GM12878 (cell line): ENCODE results near the gene PLA2G2C. TPM values are rescaled to one million over a fixed set of nuclear protein-coding genes. Genes with fewer than 3 reads are reported as not detected.

Source experiments
- ATAC-seq: fragments of 200-7000 bp; cut with Tn5 transposase; 3 replicates; pipeline ENCODE4 v1.9.1; 2020; ENCODE audit warnings: mild to moderate bottlenecking, moderate library complexity
- BruUV-seq: library from RNA; stranded (reverse); fragments of 400-500 nt; replicated peaks from 2 replicates; lab custom pipeline; 2021; lab: Mats Ljungman, UMichigan
- CTCF ChIA-PET: fragments of 300-600 bp; sonication (Branson Sonifier 250); formaldehyde crosslinking; extraction: SDS; loops from one replicate; lab custom pipeline; 2021; ENCODE audit warnings: inconsistent platforms; lab: Yijun Ruan, JAX
- POLR2A ChIA-PET: fragments of 350-600 bp; formaldehyde crosslinking; extraction: SDS; loops from one replicate; lab custom pipeline; 2021; ENCODE audit warnings: inconsistent platforms; lab: Charles Lee
- RAD21 ChIA-PET: fragments of 300-600 bp; sonication (Branson Sonifier 250); formaldehyde crosslinking; loops from one replicate; lab custom pipeline; 2023; ENCODE audit warnings: antibody characterized with exemption; ENCODE audit not compliant: unreplicated experiment; lab: Charles Lee
- SMC1A ChIA-PET: fragments of 300-600 bp; sonication (Branson Sonifier 250); formaldehyde crosslinking; loops from one replicate; lab custom pipeline; 2023; ENCODE audit not compliant: unreplicated experiment, uncharacterized antibody; lab: Charles Lee
- DNase-seq: peaks from one replicate; pipeline ENCODE4 v3.0.0-alpha.2; 2011; ENCODE audit warnings: low read depth, low spot score
- FAIRE-seq: peaks from 3 replicates; lab custom pipeline; 2011; peaks lifted over from hg19 to GRCh38; lab: Jason Lieb, UNC
- H2AFZ ChIP-seq: 2 replicates; pipeline ENCODE4 v1.6.0; 2011; ENCODE audit warnings: low read depth, low read length, control low read depth; ENCODE audit not compliant: control insufficient read depth
- H3K27ac ChIP-seq: 2 replicates; pipeline ENCODE4 v1.5.1; 2011; ENCODE audit warnings: control low read depth; ENCODE audit not compliant: control insufficient read depth, insufficient read depth
- H3K27me3 ChIP-seq, 2 experiments: replicated peaks in 1 of 2; 2 replicates each; pipeline versions ENCODE4 v1.6.0 to v1.6.1; 2011; ENCODE audit warnings: low read length in 1 of 2; ENCODE audit not compliant: control insufficient read depth in 2 of 2, insufficient read depth in 2 of 2
- H3K36me3 ChIP-seq, 2 experiments: 2 replicates each; pipeline ENCODE4 v1.5.1; 2011; ENCODE audit warnings: low read length in 1 of 2; ENCODE audit not compliant: control insufficient read depth in 2 of 2, insufficient read depth in 2 of 2
- H3K4me1 ChIP-seq: 2 replicates; pipeline ENCODE4 v1.6.1; 2011; ENCODE audit warnings: mild to moderate bottlenecking, low read length, moderate library complexity, mixed read lengths; ENCODE audit not compliant: control insufficient read depth, insufficient read depth
- H3K4me2 ChIP-seq: 2 replicates; pipeline ENCODE4 v1.6.0; 2011; ENCODE audit warnings: control low read depth; ENCODE audit not compliant: control insufficient read depth, insufficient read depth
- H3K4me3 ChIP-seq: fragments of 200-600 bp; sonication (generic); 2 replicates; pipeline ENCODE4 v1.5.1; 2016
- H3K79me2 ChIP-seq: 2 replicates; pipeline ENCODE4 v1.6.0; 2011; ENCODE audit warnings: low read length; ENCODE audit not compliant: control insufficient read depth, insufficient read depth
- H3K9ac ChIP-seq: 2 replicates; pipeline ENCODE4 v1.8.0; 2011; ENCODE audit warnings: low read length, control low read depth, mixed read lengths; ENCODE audit not compliant: control insufficient read depth, insufficient read depth
- H3K9me3 ChIP-seq: replicated peaks from 3 replicates; pipeline ENCODE4 v1.5.1; 2011; ENCODE audit warnings: mild to moderate bottlenecking, low read length; ENCODE audit not compliant: control insufficient read depth, insufficient read depth
- H4K20me1 ChIP-seq: 2 replicates; pipeline ENCODE4 v1.6.0; 2011; ENCODE audit not compliant: control insufficient read depth, insufficient read depth
- ASH2L ChIP-seq: fragments of 300-600, 200-600 bp; sonication (generic); IDR thresholded peaks from 2 replicates; pipeline ENCODE4 v1.6.1; 2017; ENCODE audit warnings: low read depth, mild to moderate bottlenecking, borderline replicate concordance
- CEBPZ ChIP-seq: fragments of 150-350 bp; IDR thresholded peaks from 2 replicates; pipeline ENCODE4 v1.6.1; 2016; ENCODE audit warnings: low read depth, low read length
- CHD2 ChIP-seq: IDR thresholded peaks from 2 replicates; pipeline ENCODE4 v1.6.1; 2011; ENCODE audit warnings: low read depth, low read length, improper control_type of control experiment, borderline replicate concordance
- ESRRA ChIP-seq: IDR thresholded peaks from 2 replicates; pipeline ENCODE4 v1.6.1; 2012; ENCODE audit warnings: mild to moderate bottlenecking, low read length, improper control_type of control experiment
- IKZF1 ChIP-seq: fragments of 450-650 bp; conservative IDR thresholded peaks from 2 replicates; pipeline ENCODE4 v1.6.1; 2017; ENCODE audit warnings: antibody characterized with exemption, mild to moderate bottlenecking
- IKZF2 ChIP-seq, 2 experiments: fragments of 450-650 bp; IDR thresholded peaks; 2 replicates each; pipeline ENCODE4 v1.6.1; 2017; ENCODE audit warnings: mild to moderate bottlenecking in 2 of 2, moderate library complexity in 2 of 2
- PAX5 ChIP-seq: IDR thresholded peaks from 2 replicates; pipeline ENCODE4 v1.6.1; 2011; ENCODE audit warnings: low read depth, low read length, borderline replicate concordance
- POLR2AphosphoS2 ChIP-seq: IDR thresholded peaks from 2 replicates; pipeline ENCODE4 v1.6.1; 2011; ENCODE audit warnings: low read depth, mild to moderate bottlenecking, low read length, improper control_type of control experiment, moderate library complexity
- REST ChIP-seq: IDR thresholded peaks from 2 replicates; pipeline ENCODE4 v1.6.1; 2012; ENCODE audit warnings: mild to moderate bottlenecking, low read depth, low read length
- RUNX3 ChIP-seq: IDR thresholded peaks from 2 replicates; pipeline ENCODE4 v1.6.1; 2012; ENCODE audit warnings: low read length, inconsistent platforms
- SRF ChIP-seq, 2 experiments: IDR thresholded peaks; 2 replicates each; pipeline ENCODE4 v1.6.1; 2011; ENCODE audit warnings: low read depth in 2 of 2, low read length in 2 of 2, mild to moderate bottlenecking in 1 of 2, moderate library complexity in 1 of 2
- WGBS: methylation state at CpG from one replicate; pipeline ENCODE4 v1.1.6; 2016; ENCODE audit warnings: low lambda C conversion rate; ENCODE audit not compliant: insufficient replicate concordance, insufficient coverage; ENCODE audit errors: missing lambda C conversion rate; 5-methylcytosine and 5-hydroxymethylcytosine counted together
- in situ Hi-C: fragments of 300-500 bp; cut with MboI; formaldehyde crosslinking; loops from 9 replicates; pipeline ENCODE4 v1.14.3; 2018; ENCODE audit warnings: mixed read lengths
- intact Hi-C: fragments of 100-400 bp; cut with micrococcal nuclease; formaldehyde crosslinking; loops from one replicate; pipeline ENCODE4 v1.14.2; 2022; ENCODE audit not compliant: unreplicated experiment
- polyA plus RNA-seq, 11 experiments: library from polyadenylated mRNA; depleted of rRNA in 4 of 11; unstranded in 6 of 11; stranded (reverse) in 5 of 11; fragments of >200 nt; fragmentation: Nextera tagmentation in 4 of 11; fragmentation: Illumina TruSeq in 1 of 11; extraction: Ambion mirVana in 4 of 11; extraction: Trizol in 1 of 11; gene quantifications; 1 replicate in 1 of 11; 2 replicates in 10 of 11; pipeline versions ENCODE4 v1.2.1 to v1.2.3, GENCODE V29; 2011 to 2016; ENCODE audit warnings: inconsistent platforms in 2 of 11, missing spikeins in 2 of 11, low read depth in 1 of 11
- total RNA-seq, 4 experiments: library from RNA; depleted of rRNA in 3 of 4; stranded (reverse); fragments of >200 nt in 3 of 4; fragmentation: Illumina TruSeq in 1 of 4; extraction: Trizol in 1 of 4; gene quantifications; 2 replicates each; pipeline versions ENCODE4 v1.2.1 to v1.2.3, GENCODE V29; 2013 to 2021

Gene PLA2G2C
- total and polyA plus RNA-seq, 10 of the 15 experiments (the other 5 are each of a cell fraction or from before 2014, with no cell fraction given), result 0.05 TPM; not detected in 9

- no peak for TF ChIP-seq ASH2L
- no peak for TF ChIP-seq CHD2
Observed at GRCh38 chr1:20150326-20150705, 36.0 kb downstream of the PLA2G2C start (continued).

DNA sequence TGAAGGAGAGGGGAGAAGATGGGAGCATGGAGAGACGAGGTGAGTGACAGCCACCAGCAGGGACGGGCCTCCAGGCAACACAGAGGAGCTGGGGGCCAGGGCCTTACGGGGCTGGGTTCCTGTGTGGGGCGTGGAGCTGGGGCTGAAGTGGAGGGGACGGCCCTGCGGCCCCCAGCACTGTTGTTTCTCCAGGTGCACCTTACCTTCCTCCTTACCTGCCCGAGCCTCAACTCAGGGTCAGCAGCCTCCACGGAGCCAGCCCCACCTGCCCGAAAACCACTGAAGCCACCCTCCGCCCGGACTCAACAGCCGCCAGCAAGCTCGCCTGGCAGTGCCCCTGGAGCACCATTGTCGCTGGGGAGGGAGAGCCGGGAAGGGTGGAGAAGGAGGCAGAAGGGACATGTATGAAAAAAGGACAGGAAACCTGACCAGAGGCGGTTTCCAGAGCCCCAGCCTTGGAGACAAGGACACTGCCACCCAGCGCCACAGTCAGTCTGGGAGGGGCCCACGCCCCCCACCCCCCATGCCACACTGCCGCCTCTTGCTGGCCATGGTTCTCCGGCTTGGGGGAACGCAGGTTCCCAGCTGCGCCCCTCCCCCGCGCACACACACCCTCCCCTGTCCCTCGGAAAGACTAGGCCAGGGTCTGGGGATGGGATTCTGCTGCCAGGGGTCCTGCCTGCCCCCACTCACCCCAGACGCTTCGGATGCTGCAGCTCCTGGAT, 36.6 kb downstream of the PLA2G2C start:
- ChIA-PET CTCF (interaction anchor here (10.8 kb wide), 1 partner anchor 50 kb away, joined by 181 read pairs; no protein-coding TSS in a partner anchor), RAD21 (interaction anchor here (0.7 to 4.2 kb wide), 2 partner anchors 49 to 232 kb away, joined by 4 to 91 read pairs; no protein-coding TSS in a partner anchor)
- no peak for FAIRE-seq

More for the DNA sequence above, 36.6 kb downstream of the PLA2G2C start:
- in situ Hi-C loops, result loop anchor here (5.0 kb wide), 1 partner anchor 232 kb away; no protein-coding TSS in a partner anchor
- intact Hi-C loops, result loop anchor here (5.0 kb wide), 1 partner anchor 48 kb away; no protein-coding TSS in a partner anchor
- no peak overlapping the region for H2AFZ ChIP-seq
- no peak overlapping the region for H3K9ac ChIP-seq
- H3K27me3 ChIP-seq, result no peaks in the 10 kb centered on the region
- H3K4me2 ChIP-seq, result no peak overlapping the region
- ChIA-PET SMC1A (interaction anchor here (0.7 to 6.0 kb wide), 2 partner anchors 49 to 229 kb away, joined by 5 to 31 read pairs; no protein-coding TSS in a partner anchor), POLR2A (no interaction called here)
- TF ChIP-seq CEBPZ (no peak), RUNX3 (no peak), SRF (IDR thresholded peaks at IDR 0.05; ENCODE audit: low read depth in 2 of 2, low read length in 2 of 2) (no peak), IKZF2 (IDR thresholded peaks at IDR 0.05) (no peak), ESRRA (no peak), PAX5 (no peak), IKZF1 (no peak), REST (no peak), POLR2AphosphoS2 (no peak)
- no TSS peak for BruUV-seq
- H3K79me2 ChIP-seq, result no peaks in the 10 kb centered on the region
- 63% methylated on average over 23 of the region's 27 CpGs for WGBS
- no peaks in the 10 kb centered on the region for H3K9me3 ChIP-seq
- peaks cover 9% of the 10 kb centered on the region for H3K4me1 ChIP-seq
- no peak overlapping the region for H3K27ac ChIP-seq
- DNase-seq (no peak), ATAC-seq (no peak)
- no peaks in the 10 kb centered on the region for H3K36me3 ChIP-seq
- H3K4me3 ChIP-seq, result no peak overlapping the region
- no peaks in the 10 kb centered on the region for H4K20me1 ChIP-seq
